Tibial artery (tissue), 4 donors: ENCODE data around the gene RAPGEF3.

Experiments
- DNase-seq, 2 donors: peaks; one replicate each; pipeline ENCODE4 v3.0.0-alpha.2; 2019
- H3K27ac ChIP-seq, 2 donors: fragments of 200-600 bp; sonication (generic) in 1 of 2; 1 replicate in 1 of 2; 2 replicates in 1 of 2; pipeline ENCODE4 v1.5.1; 2018 to 2019; ENCODE audit warnings: mild to moderate bottlenecking in 1 of 2
- H3K27me3 ChIP-seq, 2 donors: fragments of 200-600 bp; sonication (generic) in 1 of 2; one replicate each; pipeline versions ENCODE4 v1.5.1 to v1.6.0; 2016 to 2019
- H3K36me3 ChIP-seq, 3 donors: fragments of 200-600 bp; sonication (generic) in 2 of 3; one replicate each; pipeline ENCODE4 v1.5.1; 2016 to 2019; ENCODE audit warnings: mild to moderate bottlenecking in 2 of 3
- H3K4me1 ChIP-seq, 4 donors: fragments of 200-600 bp; sonication (generic) in 2 of 4; 1 replicate in 3 of 4; 2 replicates in 1 of 4; pipeline ENCODE4 v1.5.1; 2016 to 2019
- H3K4me3 ChIP-seq, 2 donors: fragments of 200-600 bp; sonication (generic) in 1 of 2; 1 replicate in 1 of 2; 2 replicates in 1 of 2; pipeline ENCODE4 v1.5.1; 2018 to 2019; ENCODE audit warnings: mild to moderate bottlenecking in 2 of 2
- H3K9me3 ChIP-seq, 3 donors: fragments of 200-600 bp; sonication (generic) in 1 of 3; one replicate each; pipeline ENCODE4 v1.5.1; 2016 to 2019
- CTCF ChIP-seq, 2 experiments: fragments of 200-600 bp in 1 of 2; fragments of 450-650 bp in 1 of 2; IDR thresholded peaks; one replicate each; pipeline ENCODE4 v1.5.1; 2017 to 2019; ENCODE audit warnings: antibody characterized with exemption in 2 of 2, mild to moderate bottlenecking in 1 of 2, moderate library complexity in 1 of 2
- intact Hi-C: fragments of 100-400 bp; cut with DNase I; formaldehyde crosslinking; loops from one replicate; pipeline ENCODE4 v1.15.0; 2023; ENCODE audit warnings: low total_unique reads

Gene RAPGEF3

GRCh38 chr12:47745485-47746041, 13.1 kb downstream of the RAPGEF3 start:
- no peak for TF ChIP-seq CTCF (IDR thresholded peaks at IDR 0.05)
- intact Hi-C loops, result no loop called here
- no peak overlapping the region for H3K4me3 ChIP-seq
- H3K27ac ChIP-seq, result no peak overlapping the region
- H3K27me3 ChIP-seq, result no peaks in the 10 kb centered on the region
- DNase-seq, result no peak
- H3K36me3 ChIP-seq, result peaks cover 0 to 46% (median 22%) of the 10 kb centered on the region in 3 donors
- H3K9me3 ChIP-seq, result no peaks in the 10 kb centered on the region
- H3K4me1 ChIP-seq, result peaks cover 0 to 15% (median 12%) of the 10 kb centered on the region in 4 donors

- TF ChIP-seq CTCF (IDR thresholded peaks at IDR 0.05), result no peak
- peaks cover 0 to 43% (median 22%) of the 10 kb centered on the region in 3 donors for H3K36me3 ChIP-seq
- H3K4me3 ChIP-seq, result no peak overlapping the region
- H3K27ac ChIP-seq, result no peak overlapping the region
- peaks cover 0 to 17% (median 12%) of the 10 kb centered on the region in 4 donors for H3K4me1 ChIP-seq
- H3K9me3 ChIP-seq, result no peaks in the 10 kb centered on the region
- DNase-seq, result no peak
- intact Hi-C loops, result loop anchor here (5.0 kb wide), 1 partner anchor 32 kb away; no protein-coding TSS in a partner anchor
- no peaks in the 10 kb centered on the region for H3K27me3 ChIP-seq
These were observed 13.8 kb downstream of the RAPGEF3 start for GRCh38 chr12:47744778-47745436.

GRCh38 chr12:47744005-47744651, 14.6 kb downstream of the RAPGEF3 start:
- H3K4me1 ChIP-seq, result peaks cover 0 to 17% (median 12%) of the 10 kb centered on the region in 4 donors
- no peaks in the 10 kb centered on the region for H3K27me3 ChIP-seq
- peaks cover 0 to 43% (median 15%) of the 10 kb centered on the region in 3 donors for H3K36me3 ChIP-seq
- intact Hi-C loops, result loop anchor here (5.0 kb wide), 1 partner anchor 33 kb away; no protein-coding TSS in a partner anchor
- DNase-seq, result no peak
- peak; percentile 19 to 29 for TF ChIP-seq CTCF (IDR thresholded peaks at IDR 0.05)
- no peaks in the 10 kb centered on the region for H3K9me3 ChIP-seq
- no peak overlapping the region for H3K27ac ChIP-seq
- no peak overlapping the region for H3K4me3 ChIP-seq

- intact Hi-C loops, result loop anchor here (5.0 kb wide), 1 partner anchor 34 kb away; no protein-coding TSS in a partner anchor
- Histone ChIP-seq H3K4me1 (peaks cover 0 to 17% (median 13%) of the 10 kb centered on the region in 4 donors), H3K27ac (no peak overlapping the region)
These were observed 15.3 kb downstream of the RAPGEF3 start for GRCh38 chr12:47743311-47743860.

More at GRCh38 chr12:47743311-47743860, 15.3 kb downstream of the RAPGEF3 start:
- no peak overlapping the region for H3K4me3 ChIP-seq
- no peaks in the 10 kb centered on the region for H3K9me3 ChIP-seq
- no peak for TF ChIP-seq CTCF (IDR thresholded peaks at IDR 0.05)
- H3K27me3 ChIP-seq, result no peaks in the 10 kb centered on the region
- peaks cover 0 to 37% (median 10%) of the 10 kb centered on the region in 3 donors for H3K36me3 ChIP-seq
- DNase-seq, result no peak
